ENCODE results near the gene ZNF576.
"Not testable (repeated sequence)": the region's sequence is repeated elsewhere in the genome, so short reads cannot be mapped to it uniquely, and the experiment has no call there.

The ZNF576 gene

GRCh38 chr19:43625918-43626579, 29.7 kb downstream of the ZNF576 start:
- DNase-seq (ENCODE audit: low read depth in 2 of 2), result no peak

DNA sequence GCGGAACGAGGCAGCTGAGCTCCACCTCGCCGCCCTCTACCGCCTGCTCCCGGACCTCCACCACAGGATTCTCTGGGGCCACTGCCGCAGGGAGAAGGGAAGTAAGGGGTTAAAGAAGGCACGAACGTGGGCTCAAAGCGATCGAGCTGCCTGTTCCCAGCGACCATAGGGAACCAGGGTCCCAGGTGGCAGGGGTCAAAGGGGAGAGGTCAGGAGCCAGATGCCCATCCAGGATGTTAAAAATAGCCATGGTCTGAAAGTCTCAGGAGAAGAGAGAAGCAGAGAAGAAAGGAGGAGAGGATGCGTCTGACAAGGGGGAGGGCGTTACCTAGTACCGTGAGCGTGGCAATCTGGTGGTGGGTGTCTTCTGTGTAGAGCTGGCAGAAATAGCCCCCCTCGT, 30.4 kb downstream of the ZNF576 start:
- no peak for DNase-seq (ENCODE audit: low read depth in 2 of 2)

DNA sequence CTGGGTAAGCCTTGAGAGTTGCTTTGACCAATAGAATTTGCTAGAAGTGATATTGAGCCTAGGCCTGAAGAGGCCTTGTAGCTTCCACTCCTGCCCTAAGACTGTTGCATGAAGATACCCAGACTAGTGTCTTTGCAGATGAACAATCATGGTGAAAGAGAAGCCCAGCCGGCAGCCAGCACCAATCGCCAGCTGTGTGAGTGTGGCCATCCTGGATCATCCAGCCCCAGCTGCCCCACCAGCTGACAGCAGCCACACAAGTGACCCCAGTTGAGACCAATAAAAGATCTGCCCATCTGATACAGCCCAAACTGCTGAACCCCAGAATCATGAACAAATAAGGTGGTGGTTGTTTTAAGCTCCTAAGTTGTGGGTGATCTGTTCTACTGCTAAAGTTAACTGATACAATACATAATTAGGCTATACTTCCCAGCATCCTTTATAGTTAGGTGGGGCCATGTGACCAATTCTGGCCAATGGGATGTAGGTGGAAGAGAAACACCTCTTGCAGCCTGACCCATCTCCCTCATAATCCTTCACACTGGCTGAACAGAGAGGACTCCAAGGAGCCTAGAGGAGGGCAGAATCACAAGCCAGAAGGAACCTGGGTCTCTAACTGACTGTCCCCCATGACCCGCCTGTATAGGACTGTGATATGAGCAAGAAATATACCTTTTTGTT, 32.4 kb downstream of the ZNF576 start:
- no peak for DNase-seq (ENCODE audit: low read depth in 2 of 2)

DNA sequence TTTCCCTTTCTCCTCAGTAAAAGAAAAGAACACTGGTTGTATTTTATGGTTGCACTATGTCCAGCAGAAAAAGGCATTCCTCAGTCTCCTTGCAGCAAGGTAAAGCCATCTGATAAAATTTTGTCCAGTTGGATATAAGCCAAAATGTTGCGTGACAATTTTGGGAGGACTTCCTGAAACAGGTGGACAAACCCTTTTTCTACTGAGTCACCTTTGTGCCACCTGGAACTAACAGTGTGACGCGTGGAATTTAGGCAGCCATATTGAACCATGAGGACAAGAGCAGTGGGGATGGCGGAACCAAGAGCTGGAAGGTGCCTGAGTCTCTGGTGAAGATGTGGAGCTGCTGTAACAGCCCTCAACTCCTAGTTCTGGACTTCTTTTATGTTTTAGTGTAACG, 35.1 kb downstream of the ZNF576 start:
- DNase-seq (ENCODE audit: low read depth in 2 of 2), result no peak

DNA sequence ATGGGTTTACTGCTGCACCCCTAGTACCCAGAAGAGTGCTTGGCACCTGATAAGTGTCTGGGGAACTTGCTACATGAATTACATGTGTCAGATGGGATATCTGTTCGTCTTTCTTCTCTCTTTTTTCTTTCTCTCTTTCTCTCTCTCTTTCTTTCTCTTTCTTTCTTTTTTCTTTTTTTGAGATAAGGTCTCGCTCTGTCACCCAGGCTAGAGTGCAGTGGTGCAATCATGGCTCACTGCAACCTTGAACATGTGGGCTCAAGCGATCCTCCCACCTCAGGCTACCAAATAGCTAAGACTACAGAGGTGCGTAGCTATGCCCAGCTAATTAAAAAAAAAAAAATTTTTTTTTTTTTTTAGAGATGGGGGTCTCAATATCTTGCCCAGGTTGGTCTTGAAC, 37.1 kb downstream of the ZNF576 start:
- DNase-seq (ENCODE audit: low read depth in 2 of 2), result no peak

GRCh38 chr19:43634068-43634467, 37.7 kb downstream of the ZNF576 start:
- DNase-seq (ENCODE audit: low read depth in 2 of 2), result no peak

DNA sequence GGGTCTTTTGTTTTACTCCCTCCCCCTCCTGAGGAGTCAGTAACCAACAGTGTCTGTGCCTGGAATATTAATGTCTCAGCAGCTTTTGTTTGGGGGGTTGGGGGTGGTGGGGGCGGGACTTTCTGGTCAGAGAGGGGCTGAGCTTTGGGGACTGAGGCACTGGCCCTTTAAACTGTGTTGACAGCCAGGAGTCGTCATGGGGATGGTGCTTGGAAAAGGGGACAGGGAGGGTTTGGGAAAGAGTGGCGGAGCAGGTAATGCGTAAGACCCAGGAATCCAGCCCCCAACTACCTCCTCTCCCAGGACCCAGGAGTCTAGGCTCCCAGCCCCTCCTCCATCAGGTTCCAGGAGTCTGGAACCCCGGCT, 38.1 kb downstream of the ZNF576 start:
- no peak for DNase-seq (ENCODE audit: low read depth in 2 of 2)

- no peak for DNase-seq (ENCODE audit: low read depth in 2 of 2)
Measured at GRCh38 chr19:43634872-43635560, 38.6 kb downstream of the ZNF576 start.

GRCh38 chr19:43635561-43635940, 39.2 kb downstream of the ZNF576 start:
- not testable (repeated sequence) for DNase-seq (ENCODE audit: low read depth in 2 of 2)

DNA sequence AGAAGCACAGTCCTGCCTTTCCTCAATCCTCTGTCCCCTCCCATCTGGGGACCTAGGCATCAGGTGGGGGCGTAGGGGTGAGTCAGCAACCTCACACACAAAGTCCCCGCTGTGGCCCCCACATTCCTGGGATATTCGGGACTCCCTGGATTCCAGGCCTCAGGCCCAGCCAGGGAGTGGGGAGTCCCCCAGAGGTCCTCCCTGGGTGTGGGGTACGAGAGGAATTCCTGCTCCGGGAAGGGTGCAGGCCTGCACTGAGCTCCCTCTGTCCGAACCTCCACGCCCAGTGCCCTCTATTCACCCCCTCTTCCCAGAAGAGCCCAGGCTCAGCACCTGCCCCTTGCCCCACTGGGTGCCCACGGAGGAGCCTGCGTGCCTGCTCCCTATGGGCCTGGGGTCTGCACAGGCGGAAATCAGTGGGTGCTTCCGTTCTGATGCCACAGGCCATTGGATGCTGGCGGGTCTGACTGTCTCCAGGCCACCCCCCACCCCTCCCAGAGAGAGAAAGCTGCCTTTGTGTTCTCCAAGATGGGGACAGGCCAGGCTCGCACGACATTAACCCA, 39.8 kb downstream of the ZNF576 start:
- no peak for DNase-seq (ENCODE audit: low read depth in 2 of 2)

GRCh38 chr19:43638214-43638994, 42.0 kb downstream of the ZNF576 start:
- DNase-seq (ENCODE audit: low read depth in 2 of 2), result no peak

- no peak for DNase-seq (ENCODE audit: low read depth in 2 of 2)
Measured at GRCh38 chr19:43638995-43639518, 42.7 kb downstream of the ZNF576 start.

- peak; percentile 10 to 26 for DNase-seq (ENCODE audit: low read depth in 2 of 2)
Measured at GRCh38 chr19:43639519-43640423, 43.4 kb downstream of the ZNF576 start, which contains the start of gene CADM4. TSS of gene CADM4 (minus strand) at chr19:43639850. CDS start at chr19:43639790, 60 bp downstream.

DNA sequence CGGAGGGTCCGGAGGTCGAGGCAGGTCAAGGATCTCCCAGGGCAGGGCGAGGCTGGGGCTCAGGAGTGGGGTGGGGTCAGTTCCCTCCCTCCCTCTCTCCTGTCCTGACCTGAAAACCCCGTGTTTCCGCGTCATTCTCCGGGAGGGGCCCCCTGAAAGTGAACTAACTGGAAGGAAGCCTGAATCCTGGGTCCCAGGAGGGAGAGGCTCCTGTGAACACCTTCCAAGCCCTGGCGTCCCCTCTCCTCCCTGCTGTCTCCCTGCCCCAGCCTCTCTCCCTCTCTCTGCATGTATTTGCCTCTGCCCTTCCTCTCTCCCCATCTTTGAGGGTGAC, 44.0 kb downstream of the ZNF576 start:
- DNase-seq (ENCODE audit: low read depth in 2 of 2), result no peak

DNA sequence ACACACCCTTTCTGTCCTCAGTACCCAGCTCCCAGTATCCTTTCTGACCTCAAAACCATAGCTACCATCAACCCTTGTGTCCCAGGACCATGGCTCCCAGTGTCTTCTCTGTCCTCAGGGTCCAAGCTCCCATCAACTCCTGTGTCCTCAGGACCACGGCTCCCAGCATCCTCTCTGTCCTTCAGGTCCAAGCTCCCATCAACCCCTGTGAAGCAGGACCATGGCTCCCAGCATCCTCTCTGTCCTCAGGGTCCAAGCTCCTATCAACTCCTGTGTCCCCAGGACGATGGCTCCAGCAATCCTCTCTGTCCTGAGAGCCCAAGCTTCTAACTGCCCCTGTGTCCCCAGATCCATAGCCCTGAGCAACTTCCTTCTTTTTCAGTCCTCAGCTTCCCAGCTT, 44.9 kb downstream of the ZNF576 start:
- no peak for DNase-seq (ENCODE audit: low read depth in 2 of 2)

DNA sequence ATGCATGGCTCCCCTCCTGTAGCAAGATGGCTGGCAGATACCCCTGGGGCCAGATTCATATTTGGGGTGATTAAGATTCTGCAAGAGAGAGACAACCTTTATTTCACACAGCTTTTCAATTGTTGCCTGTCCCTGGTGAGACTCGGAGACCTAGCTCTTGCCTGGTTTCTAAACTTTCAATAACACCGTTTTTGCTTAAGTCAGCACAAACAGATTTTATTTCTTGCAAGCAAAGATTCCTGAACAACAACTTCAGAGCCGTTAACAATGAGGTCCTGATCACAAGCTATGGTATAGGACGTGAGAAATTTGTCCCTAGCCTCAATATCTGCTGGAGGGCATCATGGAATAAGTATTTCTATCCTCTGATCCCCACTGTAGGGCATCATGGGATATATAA, 46.1 kb downstream of the ZNF576 start:
- no peak for DNase-seq (ENCODE audit: low read depth in 2 of 2)

DNA sequence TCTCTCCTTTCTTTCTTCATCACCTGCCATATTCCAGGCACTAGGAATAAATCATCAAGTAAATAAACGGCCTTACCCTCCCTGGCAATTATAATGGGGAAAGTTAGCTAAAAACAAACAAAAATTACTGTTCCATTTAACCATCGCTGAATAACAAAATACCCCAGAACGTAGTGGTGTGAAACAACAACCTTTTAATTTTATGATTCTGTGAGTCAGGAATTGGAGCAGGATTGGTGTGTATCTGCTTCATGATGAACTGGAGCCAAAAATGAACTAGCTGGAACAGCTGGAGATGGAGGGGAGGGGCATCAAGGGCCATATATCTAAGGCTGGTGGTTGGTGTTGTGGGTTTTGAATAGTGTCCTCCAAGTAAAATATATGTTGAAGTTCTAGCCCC, 46.9 kb downstream of the ZNF576 start:
- no peak for DNase-seq (ENCODE audit: low read depth in 2 of 2)

- no peak for DNase-seq (ENCODE audit: low read depth in 2 of 2)
Measured at GRCh38 chr19:43644181-43644580, 47.8 kb downstream of the ZNF576 start.

DNA sequence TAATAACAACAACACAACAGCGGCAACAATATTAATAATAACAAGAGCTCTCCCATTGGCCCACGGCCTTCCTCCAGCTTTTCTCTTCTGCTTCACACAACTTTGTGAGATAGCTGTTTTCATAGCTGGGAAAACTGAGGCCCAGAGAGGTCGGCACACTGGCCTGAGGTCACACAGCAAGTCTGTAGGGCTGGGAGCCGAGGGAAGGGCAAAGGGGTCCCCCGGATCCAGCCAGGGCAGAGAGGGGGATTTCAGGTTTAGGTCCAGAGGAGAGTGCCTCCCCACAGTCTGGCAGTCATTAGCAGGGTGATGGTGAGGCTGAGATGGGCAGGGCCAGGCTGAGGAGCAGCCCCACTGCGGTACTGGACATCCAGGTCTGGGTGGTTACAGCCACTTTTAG, 52.2 kb downstream of the ZNF576 start:
- no peak for DNase-seq (ENCODE audit: low read depth in 2 of 2)

- DNase-seq (ENCODE audit: low read depth in 2 of 2), result no peak
Measured at GRCh38 chr19:43649514-43649913, 53.1 kb downstream of the ZNF576 start.

- not testable (repeated sequence) for DNase-seq (ENCODE audit: low read depth in 2 of 2)
Measured at GRCh38 chr19:43650276-43650675, 53.9 kb downstream of the ZNF576 start.
